KBM-7 (cell line): ENCODE data around the gene SLC35A2.
A peak's percentile ranks its signal among the peaks of the same experiment; 100 is the strongest.
"Not testable (repeated sequence)": the region's sequence is repeated elsewhere in the genome, so short reads cannot be mapped to it uniquely, and the experiment has no call there.

Source experiments
- DNase-seq: peaks from one replicate; pipeline ENCODE4 v3.0.0-alpha.2; 2015
- in situ Hi-C: fragments of 300-500 bp; cut with MboI; formaldehyde crosslinking; loops from 2 replicates; pipeline ENCODE4 v1.14.3; 2020; ENCODE audit warnings: low sequenced_read_pairs, low pct_unique_long_range_greater_than_20kb, mixed read lengths

The SLC35A2 gene

DNA sequence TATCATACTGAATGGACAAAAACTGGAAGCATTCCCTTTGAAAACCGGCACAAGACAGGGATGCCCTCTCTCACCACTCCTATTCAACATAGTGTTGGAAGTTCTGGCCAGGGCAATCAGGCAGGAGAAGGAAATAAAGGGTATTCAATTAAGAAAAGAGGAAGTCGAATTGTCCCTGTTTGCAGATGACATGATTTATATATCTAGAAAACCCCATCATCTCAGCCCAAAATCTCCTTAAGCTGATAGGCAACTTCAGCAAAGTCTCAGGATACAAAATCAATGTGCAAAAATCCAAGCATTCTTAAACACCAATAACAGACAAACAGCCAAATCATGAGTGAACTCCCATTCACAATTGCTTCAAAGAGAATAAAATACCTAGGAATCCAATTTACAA, 39.4 kb downstream of the SLC35A2 start:
- DNase-seq, in situ Hi-C loops: not testable (repeated sequence)

- peak; percentile 31 for DNase-seq
- in situ Hi-C loops, result no loop called here
Measured at GRCh38 chrX:48864210-48864609, 47.2 kb downstream of the SLC35A2 start.

DNA sequence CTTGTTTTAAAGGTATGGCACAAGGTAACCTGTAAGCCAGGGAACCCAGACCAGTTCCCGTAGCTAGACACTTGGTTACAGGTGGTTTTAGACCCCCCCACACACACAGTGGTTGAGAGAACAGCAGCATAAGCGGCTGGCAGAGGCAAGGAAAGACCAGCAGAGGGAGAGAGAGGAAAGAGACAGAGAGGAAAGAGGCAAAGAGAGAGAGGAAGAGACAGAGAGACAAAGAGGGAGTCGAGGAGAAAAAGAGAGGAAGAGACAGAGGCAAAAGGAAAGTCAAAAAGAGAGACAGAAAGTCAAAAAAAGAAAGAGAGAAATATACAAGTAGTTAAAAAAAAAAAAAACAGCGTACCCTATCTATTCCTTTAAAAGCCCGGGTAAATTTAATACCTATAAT, 56.5 kb downstream of the SLC35A2 start:
- DNase-seq, result peak; percentile 61
- in situ Hi-C loops, result no loop called here

GRCh38 chrX:48854121-48854804, 57.2 kb downstream of the SLC35A2 start:
- DNase-seq, in situ Hi-C loops: not testable (repeated sequence)

GRCh38 chrX:48853494-48853893, 58.0 kb downstream of the SLC35A2 start:
- DNase-seq, in situ Hi-C loops: not testable (repeated sequence)
